GM21717 (cell line): ENCODE results near the gene SCARB1.

ENCODE experiments used
- ATAC-seq: cut with Tn5 transposase; IDR thresholded peaks from one replicate; pipeline ENCODE4 v1.9.1; 2021; ENCODE audit warnings: mild to moderate bottlenecking, moderate library complexity; ENCODE audit not compliant: unreplicated experiment

SCARB1 gene

GRCh38 chr12:124844411-124845397, 19.0 kb downstream of the SCARB1 start:
- ATAC-seq: no peak

- no peak for ATAC-seq
Observed at GRCh38 chr12:124842800-124843510, 20.7 kb downstream of the SCARB1 start.

GRCh38 chr12:124842073-124842749, 21.5 kb downstream of the SCARB1 start:
- ATAC-seq: no peak

GRCh38 chr12:124841558-124841945, 22.1 kb downstream of the SCARB1 start:
- ATAC-seq: no peak

- ATAC-seq: no peak
Observed at GRCh38 chr12:124837958-124838803, 25.5 kb downstream of the SCARB1 start.

GRCh38 chr12:124837249-124837897, 26.3 kb downstream of the SCARB1 start:
- no peak for ATAC-seq

- ATAC-seq: no peak
Observed at GRCh38 chr12:124836759-124837158, 26.9 kb downstream of the SCARB1 start.

GRCh38 chr12:124835656-124836410, 27.8 kb downstream of the SCARB1 start:
- no peak for ATAC-seq

GRCh38 chr12:124834822-124835221, 28.8 kb downstream of the SCARB1 start:
- no peak for ATAC-seq

GRCh38 chr12:124833693-124834122, 30.0 kb downstream of the SCARB1 start:
- no peak for ATAC-seq

- no peak for ATAC-seq
Observed at GRCh38 chr12:124832856-124833255, 30.8 kb downstream of the SCARB1 start.

GRCh38 chr12:124831590-124831989, 32.1 kb downstream of the SCARB1 start:
- no peak for ATAC-seq

- no peak for ATAC-seq
Observed at GRCh38 chr12:124830306-124830705, 33.4 kb downstream of the SCARB1 start.

- no peak for ATAC-seq
Observed at GRCh38 chr12:124829708-124830304, 33.9 kb downstream of the SCARB1 start.

- ATAC-seq: no peak
Observed at GRCh38 chr12:124829008-124829707, 34.5 kb downstream of the SCARB1 start.

GRCh38 chr12:124828264-124829007, 35.2 kb downstream of the SCARB1 start:
- ATAC-seq: no peak

GRCh38 chr12:124827588-124828184, 36.0 kb downstream of the SCARB1 start:
- ATAC-seq: no peak
